Natural killer cell treated with Interleukin-12 subunit alpha and Interleukin-12 subunit beta and Interleukin-15 and Interleukin-18, amount 100 ng/mL, for 72 hours (primary cell): ENCODE data around the gene UNC13C. TPM values are rescaled to one million over a fixed set of nuclear protein-coding genes. Genes with fewer than 3 reads are reported as not detected.
"Not testable (repeated sequence)": the region's sequence is repeated elsewhere in the genome, so short reads cannot be mapped to it uniquely, and the experiment has no call there.

Experiments
- ATAC-seq, 2 donors: fragments of 150-1000 bp; cut with Tn5 transposase in 1 of 2; sonication (Bioruptor Pico), chemical (Tn5 transposase) in 1 of 2; 2 replicates each; pipeline ENCODE4 v1.10.0; 2021
- DNase-seq: peaks from one replicate; pipeline ENCODE4 v3.0.0; 2022; ENCODE audit warnings: low spot score
- H3K27ac Mint-ChIP-seq, 2 donors: 1 replicate in 1 of 2; 2 replicates in 1 of 2; pipeline ENCODE4 v1.8.0; 2022; ENCODE audit warnings: mixed read lengths in 2 of 2, mild to moderate bottlenecking in 1 of 2, moderate library complexity in 1 of 2
- H3K27me3 Mint-ChIP-seq, 2 donors: 1 replicate in 1 of 2; 2 replicates in 1 of 2; pipeline ENCODE4 v1.8.0; 2022; ENCODE audit warnings: mixed read lengths in 2 of 2
- H3K36me3 Mint-ChIP-seq: one replicate; pipeline ENCODE4 v1.8.0; 2022; ENCODE audit warnings: mixed read lengths
- H3K4me1 Mint-ChIP-seq, 2 donors: 1 replicate in 1 of 2; 2 replicates in 1 of 2; pipeline ENCODE4 v1.8.0; 2022; ENCODE audit warnings: low read depth in 2 of 2, mixed read lengths in 2 of 2, mild to moderate bottlenecking in 1 of 2
- H3K4me3 Mint-ChIP-seq: one replicate; pipeline ENCODE4 v1.8.0; 2022; ENCODE audit warnings: mixed read lengths
- H3K9me3 Mint-ChIP-seq: 2 replicates; pipeline ENCODE4 v1.8.0; 2022; ENCODE audit warnings: mixed read lengths
- total RNA-seq, 2 donors: library from RNA; stranded (reverse); gene quantifications; one replicate each; pipeline ENCODE4 v1.2.3, GENCODE V29; 2022

Gene UNC13C
- total RNA-seq = not detected

DNA sequence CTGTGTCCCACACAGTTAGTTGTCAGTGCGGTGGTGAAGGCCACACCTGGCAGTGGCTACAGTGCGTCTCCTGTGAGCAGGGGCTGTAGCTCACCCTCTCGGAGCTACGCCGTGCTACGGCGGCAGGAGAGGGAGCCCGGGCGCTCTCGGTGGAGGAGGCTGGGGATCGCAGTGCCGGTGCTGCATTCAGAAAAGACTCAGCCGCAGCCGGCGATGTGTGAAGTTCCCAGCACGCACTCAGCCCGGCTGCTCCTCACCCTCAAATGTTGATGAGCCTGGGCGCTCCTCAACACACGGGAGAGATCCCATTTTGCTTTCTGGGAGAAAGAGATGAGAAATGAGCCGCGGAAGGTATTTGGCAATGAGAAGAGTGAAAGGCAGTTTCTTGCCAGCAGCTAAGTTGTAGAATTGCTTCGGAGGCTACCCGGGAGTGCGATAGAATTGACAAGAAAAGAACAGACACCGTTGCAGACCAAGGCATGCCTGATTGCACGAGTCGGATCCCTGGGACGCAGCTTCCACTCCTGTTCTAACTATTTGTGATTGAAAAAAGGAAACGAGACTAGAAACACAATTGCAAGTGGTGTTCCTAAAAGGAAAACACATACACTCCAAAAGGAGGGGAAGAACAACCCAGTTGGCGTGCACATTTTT lies at the start of gene UNC13C:
UNC13C (plus strand) TSS at position 189 of the 654 bp plus-strand sequence. CDS start 34,463 bp downstream, outside the sequence.
- DNase-seq = no peak
- Mint-ChIP-seq H3K27me3 (peaks cover 10 to 12% of the 10 kb centered on the region in 2 donors), H3K36me3 (no peaks in the 10 kb centered on the region), H3K9me3 (no peaks in the 10 kb centered on the region), H3K27ac (no peak within 1 kb of the TSS), H3K4me1 (no peaks in the 10 kb centered on the region), H3K4me3 (no peak within 1 kb of the TSS)
- no peak for ATAC-seq

DNA sequence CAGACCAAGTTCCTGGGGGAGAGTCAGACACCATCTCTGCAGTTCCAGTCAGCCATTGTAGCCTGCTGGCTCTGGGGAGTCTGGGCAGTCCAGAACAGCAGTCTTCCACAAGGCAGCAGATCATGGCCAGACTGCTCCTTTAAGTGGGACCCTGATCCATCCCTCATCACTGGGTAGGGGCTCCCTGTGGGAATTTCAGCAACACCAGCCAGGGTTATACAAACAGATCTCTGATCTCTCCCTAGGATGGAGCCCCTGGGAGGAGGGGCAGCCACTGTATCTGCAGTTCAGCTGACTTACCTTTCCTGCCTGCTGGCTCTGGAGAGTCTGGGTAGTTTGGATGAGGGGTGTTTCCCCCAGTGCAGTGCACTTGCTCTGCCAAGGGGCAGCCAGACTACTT lies 42.1 kb upstream of the UNC13C start:
- no peak overlapping the region for H3K4me3 Mint-ChIP-seq
- H3K4me1 Mint-ChIP-seq = no peaks in the 10 kb centered on the region
- peaks cover 20% of the 10 kb centered on the region for H3K36me3 Mint-ChIP-seq
- H3K27ac Mint-ChIP-seq = no peak overlapping the region
- ATAC-seq (no peak), DNase-seq (no peak)
- peaks cover 32% of the 10 kb centered on the region for H3K9me3 Mint-ChIP-seq
- no peaks in the 10 kb centered on the region for H3K27me3 Mint-ChIP-seq

DNA sequence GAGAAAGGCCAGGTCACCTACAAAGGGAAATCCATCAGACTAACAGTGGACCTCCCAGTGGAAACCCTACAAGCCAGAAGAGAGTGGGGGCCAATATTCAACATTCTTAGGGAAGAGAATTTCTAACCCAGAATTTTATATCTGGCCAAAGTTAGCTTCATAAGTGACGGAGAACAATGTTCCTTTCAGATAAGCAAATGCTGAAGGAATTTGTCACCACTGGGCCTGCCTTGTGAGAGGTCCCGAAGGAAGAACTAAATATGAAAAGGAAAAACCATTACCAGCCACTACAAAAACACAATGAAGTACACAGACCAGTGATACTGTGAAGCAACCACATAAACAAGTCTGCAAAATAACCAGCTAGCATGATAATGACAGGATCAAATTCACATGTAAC lies 40.6 kb upstream of the UNC13C start:
- H3K27ac Mint-ChIP-seq, ATAC-seq, H3K27me3 Mint-ChIP-seq, H3K4me1 Mint-ChIP-seq, H3K4me3 Mint-ChIP-seq, DNase-seq: not testable (repeated sequence)
- H3K36me3 Mint-ChIP-seq = peaks cover 20% of the 10 kb centered on the region
- H3K9me3 Mint-ChIP-seq = peaks cover 29% of the 10 kb centered on the region

DNA sequence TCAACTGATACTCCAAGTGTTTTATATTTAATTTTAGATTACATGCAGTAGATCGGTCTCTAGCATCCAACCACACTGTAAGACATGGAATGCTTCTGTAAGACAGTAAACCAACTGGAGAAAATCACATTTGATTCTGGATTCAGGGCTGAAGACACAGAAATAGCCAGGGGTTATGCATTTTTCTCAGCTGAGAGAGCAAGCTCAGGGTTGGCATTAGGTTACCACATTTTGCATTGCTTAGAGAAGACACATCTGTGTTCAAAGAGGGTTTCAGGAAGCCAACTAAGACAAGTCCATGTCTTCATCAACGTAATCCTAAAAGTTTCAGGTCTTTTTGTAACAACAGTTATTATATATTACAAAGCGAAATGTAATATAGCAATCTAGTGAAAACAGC lies 27.7 kb upstream of the UNC13C start:
- DNase-seq (no peak), ATAC-seq (no peak)
- Mint-ChIP-seq H3K36me3 (no peaks in the 10 kb centered on the region), H3K4me3 (no peak overlapping the region), H3K27ac (no peak overlapping the region), H3K4me1 (no peaks in the 10 kb centered on the region), H3K27me3 (no peaks in the 10 kb centered on the region), H3K9me3 (peaks cover 8% of the 10 kb centered on the region)

DNA sequence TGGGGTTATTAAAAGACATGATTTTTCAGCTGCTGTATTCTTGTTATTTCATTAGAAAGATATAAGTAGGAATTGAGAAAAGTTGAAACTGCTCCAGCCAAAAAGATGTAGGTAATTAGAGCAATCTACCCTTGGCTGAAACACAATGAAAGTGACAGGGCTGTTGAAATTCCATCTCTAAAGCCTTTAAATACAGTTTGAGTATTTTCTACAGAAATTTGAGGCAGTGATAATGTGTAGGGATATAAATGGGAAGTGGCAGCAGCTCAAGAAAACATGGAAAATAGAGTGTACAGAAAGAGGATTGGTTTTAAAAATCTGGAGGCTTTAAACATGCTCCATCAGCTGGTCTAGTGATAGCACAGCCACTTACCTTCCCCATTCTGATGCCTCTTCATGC lies 22.8 kb upstream of the UNC13C start:
- DNase-seq = no peak
- Mint-ChIP-seq H3K4me3 (no peak overlapping the region), H3K27me3 (no peaks in the 10 kb centered on the region), H3K9me3 (peaks cover 9% of the 10 kb centered on the region), H3K27ac (no peak overlapping the region), H3K4me1 (no peaks in the 10 kb centered on the region), H3K36me3 (no peaks in the 10 kb centered on the region)
- no peak for ATAC-seq

DNA sequence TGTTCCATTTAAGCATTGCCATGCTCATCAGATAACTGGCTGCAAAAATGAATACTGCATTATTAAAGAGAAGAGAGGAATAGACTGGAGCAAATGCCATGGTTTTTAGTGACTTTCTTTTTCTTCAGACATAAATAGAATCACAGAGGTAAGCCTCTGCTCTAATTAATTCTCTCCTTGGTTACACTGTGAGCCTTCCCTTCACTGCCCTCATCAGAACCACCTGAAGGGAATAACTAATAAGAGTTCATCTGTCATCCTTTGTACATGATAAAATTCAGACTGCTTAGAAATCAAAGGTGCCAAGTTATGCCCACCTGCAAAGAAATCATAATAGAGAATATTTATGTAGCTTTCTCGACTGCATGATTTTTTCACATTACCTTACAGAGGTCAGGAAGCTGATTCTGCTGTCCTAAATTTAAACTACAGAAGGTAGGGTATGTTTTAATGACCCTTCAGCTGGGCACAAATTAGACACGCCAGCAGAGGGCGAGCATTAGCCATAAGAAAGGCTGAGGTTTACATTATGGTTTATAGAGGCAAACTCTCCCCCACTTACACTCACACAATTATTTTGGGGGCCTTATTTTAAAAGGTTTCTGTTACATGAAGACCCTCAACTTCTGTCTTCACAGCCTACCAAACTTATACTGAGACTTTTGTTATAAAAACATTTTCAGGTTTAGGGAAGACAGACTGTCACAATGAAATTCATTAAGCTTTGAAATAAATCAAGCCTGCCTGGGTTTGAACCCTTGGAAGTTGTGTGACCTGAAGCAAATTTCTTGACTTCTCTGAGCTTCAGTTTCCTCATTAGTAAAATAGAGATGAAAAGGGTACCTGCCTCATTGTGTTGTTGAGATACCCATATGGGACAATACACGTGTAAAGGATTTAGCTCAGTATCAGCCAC lies 15.3 kb upstream of the UNC13C start:
- Mint-ChIP-seq H3K36me3 (no peaks in the 10 kb centered on the region), H3K27ac (no peak overlapping the region), H3K27me3 (no peaks in the 10 kb centered on the region), H3K4me3 (no peak overlapping the region), H3K4me1 (no peaks in the 10 kb centered on the region), H3K9me3 (no peaks in the 10 kb centered on the region)
- ATAC-seq (no peak), DNase-seq (no peak)

DNA sequence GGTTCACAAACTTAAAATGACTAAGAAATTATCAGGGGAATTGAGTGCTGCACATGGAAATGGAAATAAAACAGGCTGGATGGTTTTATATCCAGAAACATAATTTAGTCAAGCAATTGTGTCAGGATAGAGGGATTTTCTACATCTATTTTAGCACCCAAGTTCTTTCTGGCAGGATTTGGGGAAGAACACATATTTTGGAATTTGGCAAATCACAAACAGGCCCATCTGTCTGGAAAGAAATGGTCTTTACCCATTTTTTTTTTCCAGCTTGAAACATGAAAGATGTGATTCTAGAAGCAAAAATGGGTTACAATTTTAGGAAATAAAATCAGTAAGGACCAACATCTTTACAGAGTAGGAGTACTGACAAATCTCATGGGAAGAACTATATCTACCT lies 14.4 kb upstream of the UNC13C start:
- Mint-ChIP-seq H3K4me1 (no peaks in the 10 kb centered on the region), H3K36me3 (no peaks in the 10 kb centered on the region), H3K9me3 (no peaks in the 10 kb centered on the region), H3K4me3 (no peak overlapping the region), H3K27me3 (no peaks in the 10 kb centered on the region), H3K27ac (no peak overlapping the region)
- no peak for ATAC-seq
- DNase-seq = no peak

DNA sequence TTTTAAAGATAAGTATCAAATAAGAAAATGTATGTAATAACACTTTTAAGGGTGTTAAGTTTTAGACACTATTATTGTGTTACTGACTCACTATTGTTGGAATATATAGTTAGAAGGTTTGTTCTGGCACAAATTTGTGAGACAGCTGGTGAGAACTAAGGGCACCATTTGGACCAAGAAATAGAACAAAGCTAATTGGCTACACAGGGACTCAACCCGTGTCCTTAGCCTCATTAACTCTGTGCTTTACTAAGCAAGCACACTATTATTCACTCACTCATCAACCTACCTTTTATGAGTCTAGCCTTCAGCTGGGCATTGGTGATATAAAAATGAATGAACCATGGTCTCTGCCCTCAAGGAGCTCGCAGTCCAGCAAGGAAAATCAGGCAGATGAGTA lies 4.1 kb upstream of the UNC13C start:
- no peak overlapping the region for H3K4me3 Mint-ChIP-seq
- no peaks in the 10 kb centered on the region for H3K36me3 Mint-ChIP-seq
- no peak overlapping the region for H3K27ac Mint-ChIP-seq
- H3K9me3 Mint-ChIP-seq = no peaks in the 10 kb centered on the region
- DNase-seq (no peak), ATAC-seq (no peak)
- no peaks in the 10 kb centered on the region for H3K4me1 Mint-ChIP-seq
- H3K27me3 Mint-ChIP-seq = peaks cover 7 to 12% of the 10 kb centered on the region in 2 donors

DNA sequence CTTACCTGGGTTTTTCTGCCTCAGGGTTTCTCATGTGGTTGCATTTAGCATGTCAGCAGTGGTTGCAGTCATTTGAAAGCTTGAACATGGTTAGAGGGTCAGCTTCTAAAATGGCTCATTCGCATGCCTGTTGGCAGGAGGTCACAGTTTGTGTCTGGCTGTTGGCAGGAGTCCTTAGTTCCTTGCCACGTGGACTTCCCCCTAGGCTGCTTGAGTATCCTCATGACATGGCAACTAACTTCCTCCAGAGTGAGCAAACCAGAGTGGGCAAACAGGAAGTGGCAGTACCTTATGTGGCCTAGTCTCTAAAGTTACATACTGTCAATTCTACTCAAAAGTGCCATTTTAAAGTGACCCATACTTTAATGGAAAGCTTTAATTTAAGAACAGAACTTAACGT lies 3.4 kb upstream of the UNC13C start:
- no peaks in the 10 kb centered on the region for H3K36me3 Mint-ChIP-seq
- H3K27ac Mint-ChIP-seq = no peak overlapping the region
- no peak overlapping the region for H3K4me3 Mint-ChIP-seq
- ATAC-seq (no peak), DNase-seq (no peak)
- no peaks in the 10 kb centered on the region for H3K9me3 Mint-ChIP-seq
- peaks cover 10 to 12% of the 10 kb centered on the region in 2 donors for H3K27me3 Mint-ChIP-seq
- H3K4me1 Mint-ChIP-seq = no peaks in the 10 kb centered on the region

DNA sequence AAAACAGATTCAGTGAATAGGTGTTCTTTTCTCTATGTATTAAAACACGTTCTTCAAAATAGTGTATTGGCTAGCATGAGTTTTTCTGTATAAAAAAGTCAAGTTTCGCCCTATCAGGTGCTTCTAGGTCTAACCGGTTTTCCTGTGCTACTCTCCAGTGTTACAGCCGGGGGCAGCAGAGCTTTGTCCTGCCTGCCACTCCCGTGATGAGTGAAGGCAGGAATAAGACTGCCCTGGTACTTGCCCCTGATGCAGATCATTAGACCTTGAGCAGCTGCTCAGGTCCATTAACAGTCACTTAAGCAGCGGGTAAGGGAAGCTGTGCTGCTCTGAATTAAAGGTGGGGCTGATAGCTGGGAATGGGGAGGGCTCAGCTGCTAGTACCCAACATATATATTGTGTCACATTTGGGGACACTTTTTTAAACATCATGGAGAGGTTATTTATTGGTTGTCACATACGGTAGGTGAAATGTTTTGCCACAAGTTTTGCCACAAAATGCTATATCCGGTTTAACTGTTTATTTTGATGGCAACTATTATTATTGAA lies 1.3 kb upstream of the UNC13C start:
- peaks cover 10 to 12% of the 10 kb centered on the region in 2 donors for H3K27me3 Mint-ChIP-seq
- ATAC-seq = no peak

DNA sequence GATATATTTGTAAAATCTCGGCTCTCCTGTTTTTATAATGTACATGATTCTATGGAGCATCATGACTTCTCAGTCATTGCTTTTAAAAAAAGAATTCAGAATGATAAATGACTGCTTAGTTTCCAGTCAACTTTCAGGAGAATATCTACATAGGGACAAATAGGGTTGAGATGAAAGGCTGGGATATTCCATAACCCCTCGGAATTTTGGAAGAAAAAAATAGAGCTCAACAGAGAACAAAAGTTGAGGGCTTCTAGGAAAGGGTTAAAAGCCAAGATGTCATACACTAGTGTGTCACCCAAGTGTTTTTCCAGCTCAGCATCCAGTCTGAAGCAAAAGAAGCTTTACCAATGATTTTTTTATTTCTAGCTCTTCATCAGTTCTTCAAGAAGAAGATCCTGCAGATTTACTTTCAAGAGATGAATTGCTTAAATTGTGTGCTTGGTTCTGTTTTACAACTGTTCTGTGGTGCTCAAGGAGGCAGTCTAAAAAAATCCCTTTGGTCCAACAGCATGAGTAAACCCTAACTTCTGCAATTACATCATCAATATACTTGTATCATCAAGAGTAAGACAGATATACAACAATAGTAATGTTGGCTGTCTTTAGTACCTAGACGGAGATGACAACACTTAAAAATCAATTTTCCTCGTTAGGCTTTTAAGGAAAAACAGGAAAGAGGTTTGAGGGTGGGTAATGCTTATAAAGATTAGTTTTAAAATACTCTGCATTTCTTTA lies 979 bp downstream of the UNC13C start:
- DNase-seq (no peak), ATAC-seq (no peak)
- peaks cover 10 to 12% of the 10 kb centered on the region in 2 donors for H3K27me3 Mint-ChIP-seq
- no peaks in the 10 kb centered on the region for H3K36me3 Mint-ChIP-seq
- H3K4me3 Mint-ChIP-seq = no peak overlapping the region
- H3K9me3 Mint-ChIP-seq = no peaks in the 10 kb centered on the region
- no peaks in the 10 kb centered on the region for H3K4me1 Mint-ChIP-seq
- no peak overlapping the region for H3K27ac Mint-ChIP-seq

More for the DNA sequence above, 1.3 kb upstream of the UNC13C start:
- Mint-ChIP-seq H3K4me3 (no peak overlapping the region), H3K36me3 (no peaks in the 10 kb centered on the region), H3K27ac (no peak overlapping the region), H3K9me3 (no peaks in the 10 kb centered on the region), H3K4me1 (no peaks in the 10 kb centered on the region)
- DNase-seq = no peak

DNA sequence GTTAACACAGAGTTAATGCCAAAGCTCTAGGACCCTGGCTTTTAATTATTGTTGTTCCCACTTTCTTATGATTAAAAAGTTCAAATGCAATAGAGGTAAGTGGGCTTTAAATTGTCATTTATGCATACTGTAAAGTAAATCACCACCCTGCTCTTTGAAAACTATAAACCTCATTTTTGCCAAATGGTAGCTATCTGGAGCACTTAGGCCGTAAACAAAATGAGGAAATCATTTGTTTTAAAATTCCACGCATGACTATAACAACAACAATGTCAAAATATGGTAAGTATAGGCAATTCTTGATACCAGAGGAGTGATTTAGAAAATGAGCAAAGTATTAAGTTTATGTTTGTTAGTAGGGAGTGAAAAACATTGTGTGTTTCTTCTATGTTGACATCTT lies 1.8 kb downstream of the UNC13C start:
- no peak for ATAC-seq
- no peak overlapping the region for H3K4me3 Mint-ChIP-seq
- H3K36me3 Mint-ChIP-seq = no peaks in the 10 kb centered on the region
- H3K4me1 Mint-ChIP-seq = no peaks in the 10 kb centered on the region
- no peak overlapping the region for H3K27ac Mint-ChIP-seq
- H3K9me3 Mint-ChIP-seq = no peaks in the 10 kb centered on the region
- no peak for DNase-seq
- peaks cover 10 to 12% of the 10 kb centered on the region in 2 donors for H3K27me3 Mint-ChIP-seq

DNA sequence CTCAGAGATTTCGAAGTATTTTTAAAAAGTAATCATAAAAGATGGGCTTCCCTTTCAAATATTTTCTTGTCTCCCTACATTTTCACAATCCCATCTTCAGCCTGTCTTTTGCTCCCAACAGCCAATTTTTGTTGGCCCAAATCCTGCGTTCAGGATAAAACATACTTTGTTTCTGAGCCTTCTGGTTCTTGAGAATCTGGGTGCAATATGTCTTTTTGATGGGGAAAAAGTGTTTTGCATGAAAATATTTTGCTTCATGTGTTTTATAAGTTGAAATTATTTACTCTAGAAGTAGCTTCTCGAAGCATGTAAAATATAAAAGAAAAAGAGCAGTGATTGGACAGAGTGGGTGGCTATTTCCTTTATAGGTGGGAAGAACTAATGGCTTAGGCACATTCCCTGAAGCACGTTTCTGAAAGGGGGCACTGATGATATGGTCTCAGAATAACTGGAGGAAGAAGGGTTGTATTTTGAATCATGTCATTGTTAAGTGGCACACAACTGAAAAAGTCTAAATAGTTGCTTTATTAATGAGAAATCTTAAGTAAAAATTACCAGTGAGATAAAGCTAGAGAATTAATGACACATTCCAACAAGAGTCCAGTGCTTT lies 3.9 kb downstream of the UNC13C start:
- Mint-ChIP-seq H3K27me3 (peaks cover 10 to 12% of the 10 kb centered on the region in 2 donors), H3K9me3 (no peaks in the 10 kb centered on the region), H3K27ac (no peak overlapping the region), H3K4me3 (no peak overlapping the region), H3K4me1 (no peaks in the 10 kb centered on the region), H3K36me3 (no peaks in the 10 kb centered on the region)
- DNase-seq = no peak
- ATAC-seq = no peak
